Gastroesophageal sphincter (tissue), 4 donors: ENCODE measurements around the gene TACR1. TPM values are rescaled to one million over a fixed set of nuclear protein-coding genes. Genes with fewer than 3 reads are reported as not detected.

Experiments used
- ATAC-seq: fragments of 150-250 bp; one replicate; pipeline ENCODE4 v1.9.1; 2016; ENCODE audit warnings: mild to moderate bottlenecking, moderate library complexity
- H3K27ac ChIP-seq, 4 donors: fragments of 200-600 bp; sonication (generic) in 3 of 4; 1 replicate in 3 of 4; 2 replicates in 1 of 4; pipeline ENCODE4 v1.5.1; 2016 to 2019
- H3K27me3 ChIP-seq: fragments of 200-600 bp; sonication (generic); one replicate; pipeline ENCODE4 v1.5.1; 2019
- H3K36me3 ChIP-seq, 2 donors: fragments of 200-600 bp; sonication (generic); one replicate each; pipeline ENCODE4 v1.5.1; 2019; ENCODE audit warnings: control low read depth in 1 of 2
- H3K4me1 ChIP-seq, 3 donors: fragments of 200-600 bp; sonication (generic); 1 replicate in 2 of 3; 2 replicates in 1 of 3; pipeline ENCODE4 v1.5.1; 2016 to 2019; ENCODE audit warnings: control low read depth in 2 of 3
- H3K4me3 ChIP-seq, 2 donors: fragments of 200-600 bp; sonication (generic); one replicate each; pipeline ENCODE4 v1.5.1; 2019; ENCODE audit warnings: mild to moderate bottlenecking in 1 of 2, moderate library complexity in 1 of 2
- H3K9me3 ChIP-seq, 3 donors: fragments of 200-600 bp; sonication (generic); one replicate each; pipeline ENCODE4 v1.5.1; 2017 to 2019; ENCODE audit warnings: control low read depth in 2 of 3
- CTCF ChIP-seq, 4 experiments: fragments of 200-600 bp in 2 of 4; fragments of 450-650 bp in 2 of 4; sonication (generic) in 1 of 4; IDR thresholded peaks; one replicate each; pipeline ENCODE4 v1.5.1; 2017 to 2019; ENCODE audit warnings: antibody characterized with exemption in 4 of 4, mild to moderate bottlenecking in 2 of 4, moderate library complexity in 2 of 4
- EP300 ChIP-seq: sonication (generic); formaldehyde crosslinking; IDR thresholded peaks from one replicate; pipeline ENCODE4 v1.6.1; 2017; ENCODE audit warnings: antibody characterized with exemption, mild to moderate bottlenecking
- POLR2A ChIP-seq, 2 donors: fragments of 450-650 bp; IDR thresholded peaks; one replicate each; pipeline ENCODE4 v1.6.1; 2017; ENCODE audit warnings: antibody characterized with exemption in 2 of 2, mild to moderate bottlenecking in 2 of 2, moderate library complexity in 1 of 2
- POLR2AphosphoS5 ChIP-seq: sonication (generic); formaldehyde crosslinking; IDR thresholded peaks from one replicate; pipeline ENCODE4 v1.6.1; 2017; ENCODE audit warnings: antibody characterized with exemption
- WGBS, 2 donors: methylation state at CpG; one replicate each; pipeline ENCODE4 v1.1.5; 2018; ENCODE audit warnings: low coverage in 1 of 2; 5-methylcytosine and 5-hydroxymethylcytosine counted together
- total RNA-seq, 4 donors: library from RNA; depleted of rRNA; stranded (reverse); fragments of >200 nt; gene quantifications; one replicate each; pipeline ENCODE4 v1.1.0, GENCODE V29; 2016

TACR1 gene
- total RNA-seq, 4 donors from 2014 or later, result 2.0 to 4.2 (median 2.9) TPM

- Histone ChIP-seq H3K4me1 (peaks cover 1 to 18% (median 8%) of the 10 kb centered on the region in 3 donors), H3K27ac (no peak overlapping the region), H3K36me3 (no peaks in the 10 kb centered on the region), H3K9me3 (no peaks in the 10 kb centered on the region), H3K4me3 (no peak overlapping the region), H3K27me3 (no peaks in the 10 kb centered on the region)
- 82 to 83% methylated on average over 1 to 2 of the region's 2 CpGs for WGBS, 2 donors
- no peak for ATAC-seq
- TF ChIP-seq CTCF (IDR thresholded peaks at IDR 0.05), result no peak
- no peak for TF ChIP-seq EP300
- TF ChIP-seq POLR2AphosphoS5, result no peak
- no peak for TF ChIP-seq POLR2A (IDR thresholded peaks at IDR 0.05)
Observed at GRCh38 chr2:75047189-75047991, 151.9 kb downstream of the TACR1 start.

- no peaks in the 10 kb centered on the region for H3K36me3 ChIP-seq
- H3K27ac ChIP-seq, result no peak overlapping the region
- ATAC-seq, result no peak
- H3K4me1 ChIP-seq, result peaks cover 2 to 23% (median 11%) of the 10 kb centered on the region in 3 donors
- H3K9me3 ChIP-seq, result no peaks in the 10 kb centered on the region
- no peaks in the 10 kb centered on the region for H3K27me3 ChIP-seq
- H3K4me3 ChIP-seq, result no peak overlapping the region
- WGBS, 2 donors, result 67 to 83% methylated on average over 1 to 2 of the region's 4 CpGs
- TF ChIP-seq POLR2A (IDR thresholded peaks at IDR 0.05), result no peak
- no peak for TF ChIP-seq CTCF (IDR thresholded peaks at IDR 0.05)
- TF ChIP-seq POLR2AphosphoS5, result no peak
- TF ChIP-seq EP300, result no peak
Observed at GRCh38 chr2:75045526-75046050, 153.7 kb downstream of the TACR1 start.

GRCh38 chr2:75044291-75044690 is 155.0 kb downstream of the TACR1 start:
- H3K36me3 ChIP-seq, result no peaks in the 10 kb centered on the region
- H3K9me3 ChIP-seq, result no peaks in the 10 kb centered on the region
- TF ChIP-seq EP300 (no peak), POLR2A (IDR thresholded peaks at IDR 0.05) (no peak), CTCF (IDR thresholded peaks at IDR 0.05) (no peak), POLR2AphosphoS5 (no peak)
- no peak overlapping the region for H3K4me3 ChIP-seq
- H3K27me3 ChIP-seq, result no peaks in the 10 kb centered on the region
- no peak for ATAC-seq
- H3K27ac ChIP-seq, result no peak overlapping the region
- 93 to 100% methylated on average over 2 of the region's 2 CpGs for WGBS, 2 donors
- H3K4me1 ChIP-seq, result peaks cover 2 to 23% (median 11%) of the 10 kb centered on the region in 3 donors

GRCh38 chr2:75042823-75043222 is 156.5 kb downstream of the TACR1 start:
- Histone ChIP-seq H3K4me1 (peaks cover 2 to 17% (median 7%) of the 10 kb centered on the region in 3 donors), H3K36me3 (no peaks in the 10 kb centered on the region), H3K4me3 (no peak overlapping the region), H3K9me3 (no peaks in the 10 kb centered on the region), H3K27ac (no peak overlapping the region), H3K27me3 (no peaks in the 10 kb centered on the region)
- TF ChIP-seq EP300 (no peak), POLR2A (IDR thresholded peaks at IDR 0.05) (no peak), POLR2AphosphoS5 (no peak), CTCF (IDR thresholded peaks at IDR 0.05) (no peak)
- ATAC-seq, result no peak
- 36 to 56% methylated on average over 1 of the region's 1 CpG for WGBS, 2 donors
